Measurements from ENCODE around the gene VILL. TPM values are rescaled to one million over a fixed set of nuclear protein-coding genes. Genes with fewer than 3 reads are reported as not detected.
A peak's percentile ranks its signal among the peaks of the same experiment; 100 is the strongest.
"Not testable (repeated sequence)": the region's sequence is repeated elsewhere in the genome, so short reads cannot be mapped to it uniquely, and the experiment has no call there.

VILL gene
- polyA plus RNA-seq, 4 donors = 10.8 to 13.3 (median 11.3) TPM

DNA sequence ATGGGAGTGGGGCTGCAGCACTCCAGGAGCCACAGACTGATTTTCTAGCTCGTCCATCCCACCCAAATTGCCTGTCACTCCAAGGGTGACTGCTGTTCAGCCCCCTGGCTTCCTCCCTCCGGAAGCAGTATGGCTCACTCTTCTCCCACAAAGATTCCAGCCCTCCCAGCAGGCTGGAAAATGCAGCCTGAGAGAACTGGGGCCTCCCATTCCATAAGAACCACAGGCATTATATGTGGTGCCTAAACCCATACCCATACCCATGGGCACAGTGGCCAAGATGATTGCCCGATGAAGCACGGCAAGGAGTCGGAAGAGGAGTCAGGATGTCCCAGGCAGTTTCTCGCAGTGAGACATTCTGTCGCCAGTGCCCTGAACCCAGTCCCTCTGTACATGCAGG, 6.0 kb upstream of the VILL start:
- no peak for DNase-seq (ENCODE audit: low read depth in 4 of 4, low spot score in 3 of 4)

DNA sequence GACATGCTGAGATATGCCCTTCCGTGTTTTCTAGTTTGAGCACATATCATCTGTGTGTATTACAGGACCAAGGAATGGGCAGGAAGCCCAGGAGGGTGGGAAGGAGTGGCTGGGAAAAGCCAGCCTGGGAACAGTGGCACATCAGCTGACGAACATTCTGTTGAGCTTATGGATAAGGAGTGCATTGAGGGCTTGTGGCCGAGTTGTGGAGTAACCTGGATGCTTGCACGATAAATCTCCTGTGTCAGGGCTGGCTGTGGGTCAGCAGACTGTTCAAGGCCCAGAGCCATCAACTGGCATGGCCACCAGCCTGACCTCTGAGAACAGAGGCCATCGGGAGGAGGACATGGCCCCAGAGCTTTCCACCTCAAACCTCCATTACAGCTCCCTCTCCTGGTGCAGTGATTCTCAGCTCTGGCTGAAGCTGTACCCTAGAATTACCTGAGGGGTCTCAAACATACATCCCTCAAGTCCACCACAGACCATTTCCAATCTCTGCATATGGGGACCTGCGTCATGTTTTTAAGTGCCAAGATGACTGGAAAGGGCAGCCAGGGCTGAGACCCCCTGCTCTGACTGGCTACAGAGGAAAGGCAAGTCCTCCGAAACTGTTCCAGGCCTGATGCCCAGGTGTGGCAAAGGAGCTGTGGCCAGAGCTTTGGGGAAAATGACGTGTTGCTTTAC, 4.8 kb upstream of the VILL start:
- DNase-seq (ENCODE audit: low read depth in 4 of 4, low spot score in 3 of 4) = no peak

DNA sequence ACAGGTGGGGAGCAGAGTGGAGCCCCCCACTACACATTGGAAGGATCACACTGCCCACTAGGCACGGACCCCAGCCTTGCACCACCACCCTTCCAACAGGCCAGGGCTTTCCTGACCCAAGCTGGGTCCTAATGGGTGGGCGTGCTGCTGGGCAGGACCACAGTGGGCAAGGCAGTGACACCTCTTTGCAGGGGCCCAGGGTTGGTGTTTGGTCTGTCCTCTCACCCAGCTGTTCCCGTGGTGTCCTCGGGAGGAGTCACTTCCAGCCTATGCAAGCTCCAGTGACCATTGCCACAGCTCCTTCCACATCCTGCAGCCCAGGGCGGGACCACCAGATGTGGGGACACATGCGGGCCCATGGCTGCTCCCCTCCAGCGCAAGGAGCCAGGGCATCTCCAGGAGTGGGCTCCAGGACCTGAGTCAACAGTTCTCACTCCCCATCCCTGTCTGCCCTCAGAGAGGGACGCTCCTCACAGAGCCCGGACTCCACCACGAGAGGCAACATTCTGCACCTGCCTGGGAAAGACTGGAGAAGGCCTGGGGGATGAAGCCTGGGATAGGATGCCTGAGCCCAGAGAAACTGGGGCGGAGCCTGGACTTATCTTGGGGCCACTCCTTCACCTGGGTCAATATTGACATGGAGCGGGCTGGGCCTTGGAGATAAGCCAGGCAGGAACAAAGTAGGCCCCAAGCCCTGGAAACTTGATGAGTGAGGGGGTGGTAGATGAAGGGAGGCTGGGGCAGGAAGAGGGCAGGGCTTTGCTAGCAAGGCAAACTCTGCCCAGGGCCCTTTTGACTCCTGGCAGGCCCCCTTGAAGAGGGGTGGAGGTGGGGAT, 3.9 kb upstream of the VILL start:
- DNase-seq (ENCODE audit: low read depth in 4 of 4, low spot score in 3 of 4) = no peak

DNA sequence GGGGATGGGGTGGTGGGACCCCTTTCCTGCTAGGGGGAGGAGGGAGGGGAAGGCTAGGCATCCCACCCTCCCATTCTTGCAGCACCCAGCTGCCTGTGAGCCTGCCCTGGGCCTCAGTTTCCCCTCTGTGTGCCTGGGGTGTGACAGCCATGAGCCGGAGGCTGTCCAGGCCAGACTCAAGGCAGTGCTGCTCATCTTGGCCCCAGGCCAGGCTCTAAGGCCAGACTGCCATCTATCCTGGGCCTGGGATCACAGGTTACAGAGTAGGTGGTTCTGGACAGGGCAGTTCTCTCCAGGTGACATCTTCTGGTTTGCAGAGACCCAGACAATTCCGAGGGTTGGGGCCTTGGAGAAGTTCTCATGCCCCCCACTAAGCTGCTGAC, 3.3 kb upstream of the VILL start:
- no peak for DNase-seq (ENCODE audit: low read depth in 4 of 4, low spot score in 3 of 4)

DNA sequence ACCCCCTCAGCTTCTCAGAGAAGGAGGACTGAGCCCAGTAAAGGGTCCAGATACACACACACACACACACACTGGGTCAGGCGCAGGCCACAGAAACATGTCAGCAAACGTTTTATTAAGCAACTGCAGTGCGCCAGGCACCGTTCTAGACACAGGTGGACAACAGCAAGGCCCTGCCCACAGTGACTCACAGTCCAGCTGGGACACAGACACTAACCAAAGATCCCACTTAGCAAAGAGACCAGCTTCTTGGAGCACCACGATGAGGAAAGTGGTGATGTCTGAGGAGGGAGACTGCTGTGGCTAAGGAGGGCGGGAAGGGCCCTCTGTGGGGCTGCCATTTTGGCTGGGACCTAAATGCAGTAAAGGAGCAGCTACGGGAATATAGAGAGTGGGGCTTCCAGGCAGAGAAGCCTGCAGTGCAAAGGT, 2.8 kb upstream of the VILL start:
- no peak for DNase-seq (ENCODE audit: low read depth in 4 of 4, low spot score in 3 of 4)

DNA sequence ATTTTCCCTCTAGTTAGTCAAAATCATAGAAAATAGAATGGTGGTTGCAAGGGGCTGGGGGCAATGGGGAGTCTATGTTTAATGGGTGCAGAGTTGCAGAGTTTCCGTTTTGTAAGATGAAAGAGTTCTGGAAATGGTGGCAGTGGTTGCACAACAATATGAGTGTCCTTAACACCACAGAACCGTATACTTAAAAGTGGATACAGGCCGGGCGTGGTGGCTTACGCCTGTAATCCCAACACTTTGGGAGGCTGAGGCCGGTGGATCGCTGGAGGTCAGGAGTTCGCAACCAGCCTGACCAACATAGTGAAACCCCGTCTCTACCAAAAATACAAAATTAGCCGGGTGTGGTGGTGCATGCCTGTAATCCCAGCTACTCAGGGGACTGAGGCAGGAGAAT, 2.2 kb upstream of the VILL start:
- DNase-seq (ENCODE audit: low read depth in 4 of 4, low spot score in 3 of 4) = not testable (repeated sequence)

DNA sequence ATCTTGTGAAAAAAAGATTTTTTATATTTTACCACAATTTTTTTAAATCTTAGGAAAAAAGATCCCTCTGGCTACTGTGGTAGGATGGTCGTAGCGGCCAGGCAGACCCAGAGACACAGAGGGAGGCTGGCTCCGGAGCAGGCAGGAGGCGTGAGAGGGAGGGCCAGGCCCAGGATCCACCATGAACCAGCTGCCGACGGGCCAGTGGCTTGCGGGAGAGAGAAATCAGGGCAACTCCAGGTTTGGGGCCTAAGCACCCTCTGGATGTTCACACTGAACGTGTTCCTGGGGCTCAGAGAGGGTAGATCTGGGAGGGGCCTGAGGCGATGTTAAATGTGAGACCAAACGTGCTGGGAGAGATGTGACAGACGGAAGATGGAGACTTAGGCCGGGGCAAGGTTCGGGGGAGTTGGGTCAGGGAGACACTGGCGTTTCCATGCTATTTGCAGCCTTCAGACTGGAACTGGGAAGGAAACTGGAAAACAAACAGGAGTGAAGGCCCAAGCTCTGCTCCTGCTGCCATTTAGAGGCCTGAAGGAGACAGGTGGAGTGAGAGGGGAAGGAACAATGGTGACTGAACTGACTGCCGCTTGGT, 1.6 kb upstream of the VILL start:
- no peak for DNase-seq (ENCODE audit: low read depth in 4 of 4, low spot score in 3 of 4)

DNA sequence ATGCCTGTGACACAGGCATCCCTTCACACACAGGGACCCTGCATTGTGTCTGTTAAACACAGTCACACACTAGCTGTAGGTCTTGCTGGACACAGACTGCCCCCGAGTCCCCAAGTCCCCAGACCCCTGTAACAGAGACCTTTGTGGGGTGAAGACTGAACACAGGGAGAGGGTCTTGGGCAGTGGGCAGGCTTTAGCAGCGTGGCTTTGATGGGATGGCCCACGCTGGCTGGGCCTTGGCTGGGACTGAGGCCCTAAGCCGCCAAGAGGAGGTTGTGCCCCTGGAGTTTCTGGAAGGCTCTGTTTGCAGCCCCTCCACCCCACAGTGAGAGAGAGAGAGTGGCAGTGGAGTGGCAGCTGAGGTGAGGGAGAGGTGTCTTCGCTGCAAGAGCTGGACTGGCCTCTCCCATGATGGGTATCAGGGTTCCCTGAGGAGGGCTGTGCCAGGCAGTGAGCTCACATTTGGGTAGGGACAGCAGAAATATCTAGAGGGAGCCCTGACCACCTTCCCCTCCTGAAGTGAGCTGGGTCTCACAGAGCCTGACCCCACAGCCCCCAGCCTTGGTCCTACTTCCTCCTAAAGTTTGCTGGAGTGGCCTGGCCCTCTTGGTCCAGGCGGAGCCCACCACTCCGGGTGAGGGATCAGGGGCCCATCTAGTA, 635 bp upstream of the VILL start:
- no peak for DNase-seq (ENCODE audit: low read depth in 4 of 4, low spot score in 3 of 4)

DNA sequence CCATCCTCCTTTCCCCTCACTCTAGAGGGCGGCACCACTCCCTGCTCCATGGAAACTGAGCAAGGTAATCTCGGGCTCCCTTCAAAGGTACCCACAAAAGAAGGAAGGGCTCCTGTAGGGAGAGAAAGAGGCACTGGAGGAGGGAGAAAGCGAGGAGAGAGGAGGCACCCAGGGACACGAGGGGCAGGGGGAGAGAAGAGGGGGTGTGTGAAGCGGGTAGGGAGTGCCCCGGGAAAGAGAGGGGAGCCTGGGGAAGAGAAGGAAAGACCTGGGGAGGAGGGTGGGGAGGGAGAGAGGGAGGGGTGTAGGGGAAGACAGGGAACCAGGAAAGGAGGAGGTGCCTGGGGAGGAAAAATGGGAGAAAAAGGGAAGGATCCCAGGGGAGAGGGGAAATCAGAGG, 523 bp downstream of the VILL start:
- DNase-seq (ENCODE audit: low read depth in 4 of 4, low spot score in 3 of 4) = no peak

DNA sequence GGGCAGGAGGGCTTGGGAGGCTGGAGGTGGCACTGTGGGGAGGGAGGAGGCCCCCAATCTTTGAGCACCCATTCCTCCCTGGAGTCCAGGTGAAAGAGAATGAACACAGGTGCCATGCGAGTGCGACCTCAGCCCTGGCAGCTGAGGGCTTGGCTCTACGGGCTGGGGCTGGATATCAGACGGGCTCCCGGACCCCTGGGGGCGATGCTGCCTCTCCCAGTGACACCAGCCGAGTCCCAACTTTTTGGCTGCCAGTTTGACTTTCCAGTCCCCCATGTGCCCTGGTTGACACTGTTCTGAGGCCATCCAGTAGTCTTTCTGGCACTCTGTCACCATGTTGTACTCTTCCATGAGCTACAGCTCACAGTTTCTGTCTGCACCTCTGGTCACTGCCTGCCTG, 1.2 kb downstream of the VILL start:
- DNase-seq (ENCODE audit: low read depth in 4 of 4, low spot score in 3 of 4) = no peak

DNA sequence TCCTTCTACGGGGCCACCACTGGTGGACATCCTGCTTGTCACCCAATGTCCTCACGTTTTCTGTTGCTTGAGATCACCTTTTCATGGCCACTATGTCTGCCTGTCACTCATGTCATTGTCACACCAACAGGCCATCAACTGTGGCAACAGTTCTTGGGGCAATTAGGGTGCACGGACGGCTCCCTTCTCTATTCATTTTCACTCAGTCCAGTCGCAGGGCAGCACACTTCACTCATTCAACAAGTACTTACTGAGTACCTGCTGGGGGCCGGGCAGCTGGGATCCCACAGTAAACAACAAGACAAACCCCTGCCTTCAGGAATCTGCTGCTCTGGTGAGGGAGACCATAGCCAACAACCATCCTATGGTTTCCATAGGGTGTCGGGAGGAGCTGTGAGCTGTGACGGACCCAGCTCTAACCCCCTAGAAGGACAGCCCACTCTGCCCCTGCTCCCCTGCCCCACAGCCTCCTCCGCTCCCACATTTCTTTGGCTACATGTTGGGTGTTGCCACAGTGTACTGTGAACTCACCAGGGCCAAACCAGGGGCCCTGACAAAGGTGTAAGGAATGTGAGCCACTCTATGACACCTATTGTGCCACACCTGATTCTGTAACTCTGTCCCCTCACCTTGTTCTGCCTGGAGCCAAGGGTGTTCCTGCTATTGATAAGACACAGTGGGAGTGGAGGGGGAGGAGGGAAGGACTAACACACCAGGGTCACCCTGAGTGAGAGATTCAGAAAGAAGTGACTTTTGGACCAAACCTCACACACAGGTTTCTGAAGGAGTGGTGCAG, 1.9 kb downstream of the VILL start:
- DNase-seq (ENCODE audit: low read depth in 4 of 4, low spot score in 3 of 4) = no peak

DNA sequence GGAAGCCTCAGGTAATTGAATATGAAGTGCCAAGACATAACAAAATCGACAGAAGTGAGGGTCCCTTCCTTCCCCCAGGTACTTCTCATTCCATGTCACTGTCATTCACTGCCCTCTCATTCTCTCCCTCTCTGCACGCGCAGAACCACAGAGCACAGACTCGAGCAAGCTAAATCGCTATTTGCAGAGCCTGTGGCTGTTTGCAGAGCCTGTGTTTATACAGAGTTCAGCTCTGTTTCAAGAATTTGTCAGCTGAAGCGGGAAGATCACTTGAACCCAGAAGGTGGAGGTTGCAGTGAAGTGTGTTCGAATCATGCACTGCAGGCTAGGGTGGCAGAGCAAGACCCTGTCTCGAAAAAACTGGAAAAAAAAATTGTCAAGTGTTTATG, 2.5 kb downstream of the VILL start:
- DNase-seq (ENCODE audit: low read depth in 4 of 4, low spot score in 3 of 4) = no peak

DNA sequence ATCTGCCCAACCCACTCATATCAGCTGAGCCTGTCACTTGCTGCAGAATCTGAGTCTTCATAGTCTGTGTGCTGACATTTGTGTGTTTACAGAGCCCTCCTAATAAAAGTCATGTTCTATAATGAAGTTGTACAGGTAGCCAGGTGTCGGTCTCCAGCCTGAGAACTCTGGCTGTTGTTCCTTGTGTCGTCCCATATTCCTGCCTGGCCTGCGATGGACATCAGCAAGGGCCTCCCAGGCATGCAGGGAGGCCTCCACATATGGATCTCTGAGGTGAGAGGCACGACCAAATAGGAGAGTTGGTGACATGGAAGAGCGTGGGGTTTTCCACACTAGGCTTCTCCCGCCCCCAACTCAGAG, 2.9 kb downstream of the VILL start:
- DNase-seq (ENCODE audit: low read depth in 4 of 4, low spot score in 3 of 4) = no peak

DNA sequence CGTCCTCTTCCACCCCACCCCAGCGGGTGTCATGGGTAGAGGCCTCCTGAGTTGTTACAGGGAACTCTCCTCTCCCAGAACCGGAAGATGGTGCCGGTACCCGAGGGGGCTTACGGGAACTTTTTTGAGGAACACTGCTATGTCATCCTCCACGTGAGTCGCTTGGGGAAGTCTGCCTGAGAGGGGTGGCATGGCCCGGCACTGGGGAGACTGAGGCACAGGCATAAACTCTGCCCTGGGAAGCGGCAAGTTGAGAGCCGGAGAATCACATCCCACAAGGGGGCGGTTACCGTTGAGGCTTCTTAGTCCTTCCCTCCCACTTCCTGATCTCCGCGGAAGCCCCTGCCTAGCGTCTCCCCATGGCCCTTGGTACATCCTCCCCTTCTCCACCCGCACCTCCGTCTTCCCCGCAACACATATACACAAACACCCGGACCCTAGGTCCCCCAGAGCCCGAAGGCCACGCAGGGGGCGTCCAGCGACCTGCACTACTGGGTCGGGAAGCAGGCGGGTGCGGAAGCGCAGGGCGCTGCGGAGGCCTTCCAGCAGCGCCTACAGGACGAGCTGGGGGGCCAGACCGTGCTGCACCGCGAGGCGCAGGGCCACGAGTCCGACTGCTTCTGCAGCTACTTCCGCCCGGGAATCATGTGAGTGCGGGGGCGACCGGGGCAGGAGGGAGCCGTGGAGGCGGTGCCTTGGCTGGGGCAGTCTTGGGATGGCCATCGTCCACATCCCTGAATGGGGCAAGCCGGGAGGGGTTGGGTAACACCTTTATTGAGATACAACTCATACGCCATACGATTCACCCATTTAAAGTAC, 3.4 kb downstream of the VILL start:
- peak; percentile 40 to 59 (median 45) for DNase-seq (ENCODE audit: low read depth in 4 of 4, low spot score in 3 of 4)

DNA sequence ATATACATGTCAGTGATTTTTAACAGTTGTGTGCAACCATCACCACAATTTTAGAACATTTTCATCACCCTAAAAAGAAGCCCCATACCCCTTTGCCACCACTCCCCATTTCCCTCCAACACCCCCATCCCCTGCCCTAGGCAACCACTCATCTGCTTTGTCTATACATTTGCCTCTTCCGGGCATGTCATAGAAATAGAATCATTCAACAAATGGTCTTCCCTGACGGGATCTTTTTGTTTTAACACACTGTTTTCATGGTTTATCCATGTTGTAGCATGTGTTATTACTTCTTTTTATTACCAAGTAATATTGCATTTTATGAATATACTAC, 4.0 kb downstream of the VILL start:
- DNase-seq (ENCODE audit: low read depth in 4 of 4, low spot score in 3 of 4) = no peak

DNA sequence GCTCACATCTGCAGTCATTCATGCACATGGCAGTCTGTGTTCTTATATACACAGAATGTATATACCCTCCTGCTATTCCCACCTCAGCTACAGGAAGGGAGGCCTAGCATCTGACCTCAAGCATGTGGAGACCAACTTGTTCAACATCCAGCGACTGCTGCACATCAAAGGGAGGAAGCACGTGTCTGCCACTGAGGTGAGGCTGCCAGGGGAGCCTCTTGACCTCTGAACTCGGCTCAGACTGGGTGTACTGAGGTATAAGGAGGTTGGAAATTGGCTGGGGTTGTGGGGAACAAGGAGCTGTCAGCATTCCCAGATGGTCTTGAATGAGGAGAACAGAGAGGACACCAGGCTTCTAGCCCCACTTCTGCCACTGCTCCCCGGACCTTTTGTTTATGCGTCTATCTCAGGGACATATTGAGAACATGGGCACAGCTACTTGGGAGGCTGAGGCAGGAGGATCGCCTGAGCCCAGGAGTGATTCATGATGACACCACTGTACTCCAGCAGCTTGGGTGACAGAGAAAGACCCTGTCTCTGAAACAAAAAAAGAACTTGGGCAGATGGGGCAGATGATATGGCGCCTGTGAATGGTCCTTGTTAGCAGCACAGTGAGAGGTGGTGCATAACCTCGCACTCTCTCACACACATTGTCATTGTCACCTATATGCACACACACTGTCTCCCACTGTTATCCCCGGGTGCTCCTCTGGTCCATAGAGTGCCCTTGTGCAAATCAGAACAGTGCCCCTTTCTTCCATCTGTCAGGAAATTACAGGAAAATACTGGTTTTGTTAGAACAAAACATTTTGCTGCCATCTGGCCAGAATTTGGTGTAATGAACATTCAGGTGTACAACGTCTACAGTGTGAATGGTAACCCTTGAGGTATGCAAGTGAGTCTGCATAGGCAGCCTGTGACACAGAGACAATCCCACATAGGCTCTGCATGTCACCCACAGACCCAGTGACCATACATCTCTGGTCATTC, 5.4 kb downstream of the VILL start:
- no peak for DNase-seq (ENCODE audit: low read depth in 4 of 4, low spot score in 3 of 4)

DNA sequence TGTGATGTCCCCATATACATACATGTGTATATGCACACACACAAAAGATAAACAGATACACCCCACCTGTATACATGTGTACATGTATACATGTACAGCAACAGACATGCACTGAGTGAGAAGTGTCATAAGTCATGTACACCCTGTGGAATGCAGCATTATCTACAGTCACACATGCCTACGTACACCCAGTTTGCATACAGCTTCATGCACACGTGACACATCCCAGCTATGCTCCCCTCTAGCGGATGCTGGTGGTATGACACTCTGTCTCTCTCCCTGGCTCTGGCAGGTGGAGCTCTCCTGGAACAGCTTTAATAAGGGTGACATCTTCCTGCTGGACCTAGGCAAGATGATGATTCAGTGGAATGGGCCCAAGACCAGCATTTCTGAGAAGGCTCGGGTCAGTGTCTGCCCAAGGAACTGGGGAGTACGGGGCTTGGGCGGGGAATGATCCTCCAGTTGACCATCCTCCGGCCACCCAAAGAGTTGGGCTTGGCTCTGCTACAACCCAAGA, 6.3 kb downstream of the VILL start:
- DNase-seq (ENCODE audit: low read depth in 4 of 4, low spot score in 3 of 4) = peak; percentile 44 to 69 (median 62)

DNA sequence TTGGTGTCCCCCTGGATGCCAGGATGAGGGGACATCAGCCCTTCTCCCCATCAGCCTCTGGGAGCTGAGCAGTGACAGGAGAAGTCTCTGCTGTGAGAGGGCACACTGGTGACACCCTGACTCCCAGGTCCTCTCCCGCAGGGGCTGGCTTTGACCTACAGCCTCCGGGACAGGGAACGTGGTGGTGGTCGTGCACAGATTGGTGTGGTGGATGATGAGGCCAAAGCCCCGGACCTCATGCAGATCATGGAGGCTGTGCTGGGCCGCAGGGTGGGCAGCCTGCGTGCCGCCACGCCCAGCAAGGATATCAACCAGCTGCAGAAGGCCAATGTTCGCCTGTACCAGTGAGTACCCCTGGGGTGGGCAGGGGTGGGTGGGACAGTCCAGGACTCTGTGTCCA, 6.8 kb downstream of the VILL start:
- DNase-seq (ENCODE audit: low read depth in 4 of 4, low spot score in 3 of 4) = no peak
